SHP77 (cell line): ENCODE results near the gene LAMA1.
A peak's percentile ranks its signal among the peaks of the same experiment; 100 is the strongest.

Experiments used
- DNase-seq, 2 experiments: peaks; one replicate each; lab custom pipeline; 2025; lab: John Stamatoyannopoulos, UW

Gene LAMA1

GRCh38 chr18:7056026-7056425, 61.6 kb downstream of the LAMA1 start:
- DNase-seq: no peak

GRCh38 chr18:7049951-7050350, 67.6 kb downstream of the LAMA1 start:
- DNase-seq: no peak

GRCh38 chr18:7048081-7048480, 69.5 kb downstream of the LAMA1 start:
- DNase-seq: no peak

GRCh38 chr18:7047336-7047735, 70.3 kb downstream of the LAMA1 start:
- DNase-seq: no peak

GRCh38 chr18:7038330-7038851, 79.2 kb downstream of the LAMA1 start:
- peak; percentile 3 to 39 for DNase-seq

- no peak for DNase-seq
Measured at GRCh38 chr18:7037470-7037869, 80.1 kb downstream of the LAMA1 start.

- DNase-seq: no peak
Measured at GRCh38 chr18:7035807-7036206, 81.8 kb downstream of the LAMA1 start.

GRCh38 chr18:7034924-7035323, 82.7 kb downstream of the LAMA1 start:
- DNase-seq: no peak

GRCh38 chr18:7032537-7032936, 85.1 kb downstream of the LAMA1 start:
- DNase-seq: no peak

- no peak for DNase-seq
Measured at GRCh38 chr18:7028625-7029024, 89.0 kb downstream of the LAMA1 start.

- no peak for DNase-seq
Measured at GRCh38 chr18:7025194-7025593, 92.4 kb downstream of the LAMA1 start.

GRCh38 chr18:7023581-7023980, 94.0 kb downstream of the LAMA1 start:
- no peak for DNase-seq

GRCh38 chr18:7023063-7023580, 94.5 kb downstream of the LAMA1 start:
- DNase-seq: no peak

- DNase-seq: peak; percentile 72 to 75
Measured at GRCh38 chr18:7021994-7022840, 95.4 kb downstream of the LAMA1 start.

GRCh38 chr18:7020995-7021777, 96.4 kb downstream of the LAMA1 start:
- no peak for DNase-seq

- DNase-seq: no peak
Measured at GRCh38 chr18:7017013-7017412, 100.6 kb downstream of the LAMA1 start.

GRCh38 chr18:7011142-7011541, 106.5 kb downstream of the LAMA1 start:
- no peak for DNase-seq

GRCh38 chr18:7004009-7004408, 113.6 kb downstream of the LAMA1 start:
- DNase-seq: no peak

GRCh38 chr18:7002107-7002506, 115.5 kb downstream of the LAMA1 start:
- DNase-seq: no peak

GRCh38 chr18:7000484-7001096, 117.0 kb downstream of the LAMA1 start:
- no peak for DNase-seq

GRCh38 chr18:6997808-6998207, 119.8 kb downstream of the LAMA1 start:
- DNase-seq: no peak

- DNase-seq: no peak
Measured at GRCh38 chr18:6994771-6995430, 122.7 kb downstream of the LAMA1 start.
